ENCODE results near the gene HIVEP3.
"Not testable (repeated sequence)": the region's sequence is repeated elsewhere in the genome, so short reads cannot be mapped to it uniquely, and the experiment has no call there.

The HIVEP3 gene

DNA sequence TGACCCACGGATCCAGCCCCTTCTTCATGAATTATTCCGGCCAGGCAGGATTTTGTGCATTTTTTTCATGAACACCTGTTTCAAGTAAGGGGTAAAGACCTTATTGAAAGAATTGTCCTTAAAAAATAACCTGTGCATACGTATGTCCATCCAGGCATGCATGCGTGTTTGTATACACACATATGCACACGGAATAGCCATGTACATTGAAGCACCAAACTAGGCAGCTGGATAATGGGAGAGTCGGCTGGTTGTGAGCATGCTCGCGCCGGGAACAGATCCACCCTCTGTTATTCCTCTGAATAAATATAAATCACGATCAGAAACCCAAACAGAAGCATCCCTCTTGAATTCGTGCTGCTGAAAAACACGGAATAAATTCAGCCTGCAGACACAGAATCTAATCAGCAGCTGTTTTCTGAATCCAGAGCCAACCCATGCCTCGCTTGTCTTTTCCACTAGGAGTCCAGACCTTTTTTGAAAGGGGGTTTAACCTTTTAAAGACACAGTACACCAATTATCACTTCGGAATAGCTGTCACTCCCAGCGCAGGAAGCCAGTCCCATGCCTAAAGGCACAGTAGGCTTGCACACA is at the start of gene HIVEP3:
Gene HIVEP3 (minus strand): TSS at position 473 of the 594 bp plus-strand sequence.
- no peak for DNase-seq (ENCODE audit: low read depth in 2 of 2, low spot score in 1 of 2)

GRCh38 chr1:41964400-41964799 is 45.7 kb upstream of the HIVEP3 start:
- DNase-seq (ENCODE audit: low read depth in 2 of 2, low spot score in 1 of 2), result no peak

DNA sequence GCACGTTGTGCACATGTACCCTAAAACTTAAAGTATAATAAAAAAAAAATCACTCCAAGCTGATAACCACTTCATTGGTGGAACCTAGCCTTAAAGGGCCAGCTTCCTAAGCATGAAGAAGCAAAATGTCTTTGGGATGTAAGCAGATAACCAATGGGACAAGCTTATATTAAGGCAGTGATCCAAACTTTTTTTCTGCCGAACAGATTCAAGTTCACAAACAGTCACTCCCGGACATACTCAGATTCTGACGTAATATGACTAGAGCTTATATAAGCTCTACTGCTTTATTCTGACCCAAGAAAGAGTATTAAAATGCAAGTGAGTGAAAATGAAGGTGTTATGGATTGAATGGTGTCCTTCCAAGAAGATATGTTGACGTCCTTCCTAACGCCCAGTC is 44.9 kb upstream of the HIVEP3 start:
- no peak for DNase-seq (ENCODE audit: low read depth in 2 of 2, low spot score in 1 of 2)

DNA sequence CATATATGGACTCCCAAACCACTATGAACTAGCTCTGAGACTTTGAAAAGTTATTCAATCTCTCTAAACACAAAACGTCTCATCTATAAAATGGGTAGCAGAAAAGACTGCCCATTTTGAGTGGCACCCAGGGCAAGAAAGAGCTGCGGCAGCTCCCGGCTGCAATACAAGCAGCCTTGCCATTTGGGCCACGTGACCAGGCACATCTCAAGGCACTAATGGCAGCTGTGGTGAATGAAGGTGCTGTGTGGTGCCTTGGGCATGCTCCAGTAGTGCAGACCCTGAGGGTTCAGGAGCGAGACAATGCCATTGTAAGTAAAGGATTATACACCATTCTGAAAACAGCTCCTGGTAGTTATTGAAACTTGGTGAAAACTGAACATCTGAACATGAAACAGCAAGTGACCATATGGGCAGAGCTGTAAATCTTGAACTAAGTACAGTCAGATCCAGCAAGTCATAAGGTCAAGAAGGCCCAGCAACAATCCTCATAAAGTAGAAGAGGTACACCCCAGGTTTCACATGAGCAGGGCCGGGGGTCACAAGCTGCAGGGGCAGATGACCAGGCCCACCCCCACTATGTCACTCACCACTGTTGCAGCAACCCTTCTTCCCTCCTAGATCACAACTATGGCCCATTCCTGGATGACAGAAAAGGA is 39.4 kb upstream of the HIVEP3 start:
- no peak for DNase-seq (ENCODE audit: low read depth in 2 of 2, low spot score in 1 of 2)

- no peak for DNase-seq (ENCODE audit: low read depth in 2 of 2, low spot score in 1 of 2)
These were observed 38.8 kb upstream of the HIVEP3 start for GRCh38 chr1:41957568-41957967.

DNA sequence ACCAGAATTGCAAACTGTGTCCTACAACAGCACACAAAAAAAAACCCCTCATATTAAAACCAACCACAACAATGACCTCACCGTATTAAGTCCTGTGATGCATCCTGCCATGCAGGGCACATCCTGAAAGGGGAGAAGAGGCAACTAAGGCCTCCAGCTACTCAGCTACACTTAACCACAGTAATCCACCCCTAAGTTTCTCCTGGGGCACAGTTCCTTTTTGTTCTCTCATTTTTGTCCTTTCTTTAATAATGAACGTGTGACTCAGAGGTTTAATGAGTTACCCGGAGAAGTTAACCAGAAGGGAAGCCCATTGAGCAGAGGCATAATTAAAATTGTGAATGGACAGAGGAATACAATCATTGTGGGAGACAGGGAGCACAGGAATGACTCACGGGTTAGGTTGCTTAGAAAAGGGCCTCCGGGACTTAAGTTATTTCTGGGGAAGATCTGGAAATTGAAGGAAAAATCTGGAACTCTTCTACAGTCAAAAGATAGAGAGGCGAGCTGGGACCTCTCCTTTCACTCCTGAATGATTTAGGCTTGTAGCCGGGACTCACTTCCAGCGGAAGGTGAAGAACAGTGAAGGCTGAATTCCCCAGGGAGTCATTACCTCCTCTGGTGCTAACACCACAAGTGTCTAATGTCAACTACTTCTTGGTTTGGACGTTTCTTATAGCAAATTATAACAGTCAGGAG is 36.9 kb upstream of the HIVEP3 start:
- DNase-seq (ENCODE audit: low read depth in 2 of 2, low spot score in 1 of 2), result no peak

GRCh38 chr1:41954533-41954944 is 35.8 kb upstream of the HIVEP3 start:
- DNase-seq (ENCODE audit: low read depth in 2 of 2, low spot score in 1 of 2), result no peak

DNA sequence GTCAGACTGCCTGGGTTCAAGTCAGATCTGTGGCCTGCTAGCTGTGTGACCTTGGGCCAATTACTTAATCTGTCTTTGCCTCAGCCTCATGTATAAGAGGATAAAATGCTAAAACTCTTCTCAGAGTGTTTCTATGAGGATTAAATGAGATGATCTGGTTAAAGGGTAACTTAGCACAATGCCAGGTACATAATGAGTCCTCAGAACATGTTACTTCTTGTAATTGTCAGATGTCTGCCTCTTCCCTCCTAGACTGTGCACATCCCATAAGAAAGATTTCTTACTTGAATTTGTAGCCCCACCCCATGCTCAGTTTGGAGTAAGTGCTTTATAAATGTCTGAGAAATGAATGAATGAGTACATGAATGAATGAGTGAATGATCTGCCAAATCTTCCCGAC is 34.6 kb upstream of the HIVEP3 start:
- no peak for DNase-seq (ENCODE audit: low read depth in 2 of 2, low spot score in 1 of 2)

- DNase-seq (ENCODE audit: low read depth in 2 of 2, low spot score in 1 of 2), result no peak
These were observed 33.5 kb upstream of the HIVEP3 start for GRCh38 chr1:41952208-41952607.

DNA sequence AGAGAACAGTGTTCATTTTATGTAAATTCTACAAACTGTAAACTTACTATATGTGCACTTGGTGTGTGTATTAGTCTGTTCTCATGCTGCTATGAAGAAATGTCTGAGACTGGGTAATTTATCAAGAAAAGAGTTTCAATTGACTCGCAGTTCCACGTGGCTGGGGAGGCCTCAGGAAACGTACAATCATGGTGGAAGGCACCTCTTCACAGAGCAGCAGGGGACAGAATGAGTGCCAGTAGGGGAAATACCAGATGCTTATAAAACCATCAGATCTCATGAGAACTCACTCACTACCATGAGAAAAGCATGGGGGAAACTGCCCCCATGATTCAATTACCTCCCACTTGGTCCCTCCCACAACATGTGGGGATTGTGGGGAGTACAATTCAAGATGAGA is 32.8 kb upstream of the HIVEP3 start:
- not testable (repeated sequence) for DNase-seq (ENCODE audit: low read depth in 2 of 2, low spot score in 1 of 2)

DNA sequence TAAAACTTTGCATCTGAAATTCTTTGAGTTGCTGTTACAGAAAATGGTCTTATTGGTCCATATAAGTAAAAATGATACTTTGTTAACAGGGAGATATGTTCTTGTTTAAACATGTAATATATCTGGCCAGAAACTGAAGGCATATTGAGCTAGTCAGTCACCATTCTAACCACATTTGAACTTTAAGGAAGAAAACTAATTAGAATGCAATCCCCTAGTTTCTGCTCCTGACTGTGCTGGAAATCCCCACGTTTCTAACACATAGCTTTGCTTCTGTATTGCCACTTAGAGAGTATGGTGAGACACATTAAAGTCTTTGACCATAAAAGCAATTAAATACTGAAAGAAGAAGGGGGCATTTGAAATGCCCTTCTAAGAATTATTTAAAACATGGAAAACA is 32.1 kb upstream of the HIVEP3 start:
- no peak for DNase-seq (ENCODE audit: low read depth in 2 of 2, low spot score in 1 of 2)

GRCh38 chr1:41945946-41946345 is 27.2 kb upstream of the HIVEP3 start:
- not testable (repeated sequence) for DNase-seq (ENCODE audit: low read depth in 2 of 2, low spot score in 1 of 2)

GRCh38 chr1:41943717-41944116 is 25.0 kb upstream of the HIVEP3 start:
- no peak for DNase-seq (ENCODE audit: low read depth in 2 of 2, low spot score in 1 of 2)

- DNase-seq (ENCODE audit: low read depth in 2 of 2, low spot score in 1 of 2), result no peak
These were observed 23.6 kb upstream of the HIVEP3 start for GRCh38 chr1:41942278-41942677.

GRCh38 chr1:41941381-41941780 is 22.7 kb upstream of the HIVEP3 start:
- no peak for DNase-seq (ENCODE audit: low read depth in 2 of 2, low spot score in 1 of 2)

GRCh38 chr1:41939194-41939593 is 20.5 kb upstream of the HIVEP3 start:
- no peak for DNase-seq (ENCODE audit: low read depth in 2 of 2, low spot score in 1 of 2)

- no peak for DNase-seq (ENCODE audit: low read depth in 2 of 2, low spot score in 1 of 2)
These were observed 17.4 kb upstream of the HIVEP3 start for GRCh38 chr1:41936107-41936506.

- no peak for DNase-seq (ENCODE audit: low read depth in 2 of 2, low spot score in 1 of 2)
These were observed 16.5 kb upstream of the HIVEP3 start for GRCh38 chr1:41935226-41935625.

DNA sequence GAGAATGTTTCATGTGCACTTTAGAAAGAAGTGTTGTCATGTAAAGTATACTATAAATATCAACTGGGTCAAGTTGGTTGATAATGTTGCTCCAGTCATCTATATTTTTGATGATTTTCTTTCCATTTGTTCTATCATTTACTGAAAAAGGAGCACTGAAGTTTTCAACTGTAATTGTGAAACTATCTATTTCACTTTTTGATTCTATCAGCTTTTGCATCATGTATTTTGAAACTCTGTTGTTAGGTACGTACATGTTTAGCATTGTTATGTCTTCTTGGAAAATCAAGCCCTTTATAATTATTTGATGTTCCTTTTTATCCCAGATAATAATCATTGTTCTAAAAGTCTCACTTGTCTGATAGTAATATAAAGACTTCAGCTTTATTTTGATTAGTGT is 14.4 kb upstream of the HIVEP3 start:
- DNase-seq (ENCODE audit: low read depth in 2 of 2, low spot score in 1 of 2), result no peak

DNA sequence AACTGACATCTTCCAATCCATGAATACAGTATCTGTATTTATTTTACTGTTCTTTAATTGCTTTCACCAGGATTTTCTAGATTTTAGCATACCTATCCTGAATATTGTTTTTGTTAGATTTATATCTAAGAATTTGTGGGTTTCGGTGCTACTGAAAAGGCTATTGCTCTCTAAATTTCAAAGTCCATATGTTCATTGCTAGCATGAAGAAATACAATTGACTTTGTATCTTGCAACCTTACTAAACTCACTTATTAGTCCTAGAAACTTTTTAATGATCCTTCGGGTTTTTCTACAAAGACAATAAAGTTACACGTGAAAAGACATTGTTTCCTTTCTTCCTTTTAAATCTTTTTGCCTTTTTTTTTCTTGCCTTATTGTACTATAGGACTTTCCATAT is 12.9 kb upstream of the HIVEP3 start:
- DNase-seq (ENCODE audit: low read depth in 2 of 2, low spot score in 1 of 2), result no peak

GRCh38 chr1:41927118-41927517 is 8.4 kb upstream of the HIVEP3 start:
- no peak for DNase-seq (ENCODE audit: low read depth in 2 of 2, low spot score in 1 of 2)

- DNase-seq (ENCODE audit: low read depth in 2 of 2, low spot score in 1 of 2), result no peak
These were observed 7.0 kb upstream of the HIVEP3 start for GRCh38 chr1:41925712-41926111.

DNA sequence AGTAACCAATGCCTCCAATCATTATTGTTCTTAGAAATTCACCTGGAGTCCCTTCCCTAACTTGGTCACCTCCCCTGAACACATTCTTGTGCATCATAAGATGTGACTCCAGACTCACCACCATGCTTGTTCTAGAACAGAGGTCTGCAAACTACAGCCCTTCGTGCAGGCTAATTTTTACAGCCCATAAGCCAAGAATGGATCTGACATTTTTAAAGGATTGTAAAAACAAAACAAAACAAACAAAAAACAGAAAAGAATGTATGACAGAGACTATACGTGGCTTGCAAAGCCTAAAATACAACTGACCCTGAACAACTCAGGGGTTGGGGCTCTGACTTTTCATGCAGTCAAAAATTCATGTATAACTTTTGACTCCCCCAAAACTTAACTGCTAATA is 6.2 kb upstream of the HIVEP3 start:
- DNase-seq (ENCODE audit: low read depth in 2 of 2, low spot score in 1 of 2), result no peak

All from stimulated activated CD8-positive, alpha-beta memory T cell treated with anti-CD3 and anti-CD28 coated beads, Interleukin-4, amount 100 ng/mL, for 4 hours (primary cell).